ENCODE results near the gene RASSF4.

The RASSF4 gene

GRCh38 chr10:44949127-44949802 lies 10.3 kb upstream of the RASSF4 start:
- DNase-seq = no peak

- no peak for DNase-seq
Observed at GRCh38 chr10:44949915-44950314, 9.7 kb upstream of the RASSF4 start.

- DNase-seq = no peak
Observed at GRCh38 chr10:44950326-44951225, 9.0 kb upstream of the RASSF4 start.

GRCh38 chr10:44951576-44952226 lies 7.9 kb upstream of the RASSF4 start:
- no peak for DNase-seq

GRCh38 chr10:44952779-44953231 lies 6.8 kb upstream of the RASSF4 start:
- no peak for DNase-seq

GRCh38 chr10:44954042-44954441 lies 5.6 kb upstream of the RASSF4 start:
- no peak for DNase-seq

GRCh38 chr10:44954962-44955361 lies 4.6 kb upstream of the RASSF4 start:
- no peak for DNase-seq

GRCh38 chr10:44955413-44956070 lies 4.1 kb upstream of the RASSF4 start:
- no peak for DNase-seq

- DNase-seq = no peak
Observed at GRCh38 chr10:44956226-44956625, 3.4 kb upstream of the RASSF4 start.

GRCh38 chr10:44956717-44957706 lies 2.6 kb upstream of the RASSF4 start:
- DNase-seq = no peak

GRCh38 chr10:44958196-44958897 lies 1.3 kb upstream of the RASSF4 start:
- DNase-seq = no peak

- no peak for DNase-seq
Observed at GRCh38 chr10:44958898-44959246, 730 bp upstream of the RASSF4 start.

GRCh38 chr10:44960088-44960460 lies 472 bp downstream of the RASSF4 start:
- no peak for DNase-seq

GRCh38 chr10:44960482-44961229 lies 1.1 kb downstream of the RASSF4 start:
- DNase-seq = no peak

GRCh38 chr10:44961230-44961571 lies 1.6 kb downstream of the RASSF4 start:
- DNase-seq = no peak

GRCh38 chr10:44961931-44962750 lies 2.5 kb downstream of the RASSF4 start:
- DNase-seq = no peak

- DNase-seq = no peak
Observed at GRCh38 chr10:44962870-44963738, 3.5 kb downstream of the RASSF4 start.

- DNase-seq = no peak
Observed at GRCh38 chr10:44963772-44964633, 4.4 kb downstream of the RASSF4 start.

All from activated CD4-positive, CD25-positive, alpha-beta regulatory T cell (primary cell).